ENCODE measurements around the gene TSR3.

DNA sequence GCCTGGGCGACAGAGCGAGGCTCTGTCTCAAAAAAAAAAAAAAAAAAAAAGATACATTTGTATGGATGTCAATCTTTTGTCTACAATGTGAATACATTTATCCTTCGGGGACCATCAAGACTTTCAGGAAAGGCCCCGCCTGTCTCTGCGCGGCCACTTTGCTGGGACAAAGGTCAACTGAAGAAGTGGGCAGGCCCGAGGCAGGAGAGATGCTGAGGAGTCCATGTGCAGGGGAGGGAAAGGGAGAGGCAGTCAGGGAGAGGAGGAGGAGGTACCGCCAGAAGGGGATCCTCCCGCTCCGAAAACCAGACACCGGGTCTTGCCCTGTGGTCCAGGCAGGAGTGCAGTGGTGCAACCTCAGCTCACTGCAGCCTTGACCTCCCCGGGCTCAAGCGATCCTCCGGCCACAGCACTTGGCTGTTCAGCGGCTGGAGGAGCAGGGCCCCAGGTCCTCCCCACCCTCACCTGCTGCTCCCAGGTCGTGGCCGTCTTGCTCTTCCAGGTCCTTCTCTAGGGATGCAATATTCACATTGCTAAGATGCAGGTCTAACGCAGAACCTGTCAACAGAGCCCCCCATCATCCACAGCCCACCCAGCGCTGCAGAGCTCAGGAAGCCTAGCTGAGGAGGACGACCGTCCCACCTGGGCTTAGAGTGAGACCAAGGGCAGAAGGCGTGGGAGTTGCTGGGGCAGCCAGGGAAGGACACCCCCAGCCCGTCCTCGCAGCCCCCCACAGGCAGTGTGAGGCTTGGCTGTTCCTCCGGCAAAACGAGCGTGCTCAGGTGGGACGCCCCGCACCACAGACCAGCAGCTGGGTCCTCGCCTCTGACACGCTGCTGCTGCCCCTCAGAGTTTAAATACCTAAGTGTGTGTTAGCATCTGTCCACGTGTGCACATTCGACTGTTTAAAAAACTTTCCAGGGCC is 19.6 kb upstream of the TSR3 start:
- TF ChIP-seq, protein P1, sequence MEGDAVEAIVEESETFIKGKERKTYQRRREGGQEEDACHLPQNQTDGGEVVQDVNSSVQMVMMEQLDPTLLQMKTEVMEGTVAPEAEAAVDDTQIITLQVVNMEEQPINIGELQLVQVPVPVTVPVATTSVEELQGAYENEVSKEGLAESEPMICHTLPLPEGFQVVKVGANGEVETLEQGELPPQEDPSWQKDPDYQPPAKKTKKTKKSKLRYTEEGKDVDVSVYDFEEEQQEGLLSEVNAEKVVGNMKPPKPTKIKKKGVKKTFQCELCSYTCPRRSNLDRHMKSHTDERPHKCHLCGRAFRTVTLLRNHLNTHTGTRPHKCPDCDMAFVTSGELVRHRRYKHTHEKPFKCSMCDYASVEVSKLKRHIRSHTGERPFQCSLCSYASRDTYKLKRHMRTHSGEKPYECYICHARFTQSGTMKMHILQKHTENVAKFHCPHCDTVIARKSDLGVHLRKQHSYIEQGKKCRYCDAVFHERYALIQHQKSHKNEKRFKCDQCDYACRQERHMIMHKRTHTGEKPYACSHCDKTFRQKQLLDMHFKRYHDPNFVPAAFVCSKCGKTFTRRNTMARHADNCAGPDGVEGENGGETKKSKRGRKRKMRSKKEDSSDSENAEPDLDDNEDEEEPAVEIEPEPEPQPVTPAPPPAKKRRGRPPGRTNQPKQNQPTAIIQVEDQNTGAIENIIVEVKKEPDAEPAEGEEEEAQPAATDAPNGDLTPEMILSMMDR (IDR thresholded peaks at IDR 0.05): no peak
- TF ChIP-seq POLR2A (IDR thresholded peaks at IDR 0.05): no peak
